HepG2 (cell line): ENCODE measurements around the gene SMC6. TPM values are rescaled to one million over a fixed set of nuclear protein-coding genes. Genes with fewer than 3 reads are reported as not detected.

Experiments used
- ATAC-seq: fragments of 200-7000 bp; cut with Tn5 transposase; 3 replicates; pipeline ENCODE4 v1.9.1; 2020; ENCODE audit warnings: mild to moderate bottlenecking, moderate library complexity
- BruUV-seq: library from RNA; stranded (reverse); fragments of 400-500 nt; replicated peaks from 2 replicates; lab custom pipeline; 2021; lab: Mats Ljungman, UMichigan
- CTCF ChIA-PET: fragments of 300-600 bp; formaldehyde crosslinking; extraction: SDS; loops from one replicate; lab custom pipeline; 2021; ENCODE audit warnings: low total read pairs, inconsistent platforms, low intra/inter-chr PET ratio; lab: Yijun Ruan, JAX
- POLR2A ChIA-PET: fragments of 350-600 bp; sonication (Branson Sonifier 250); formaldehyde crosslinking; loops from one replicate; lab custom pipeline; 2020; ENCODE audit warnings: antibody characterized with exemption, inconsistent platforms; lab: Yijun Ruan, JAX
- DNase-seq: peaks from one replicate; pipeline ENCODE4 v3.0.0-alpha.2; 2015; ENCODE audit warnings: low spot score
- FAIRE-seq: peaks from 3 replicates; lab custom pipeline; 2011; peaks lifted over from hg19 to GRCh38; lab: Jason Lieb, UNC
- H2AFZ ChIP-seq: one replicate; pipeline ENCODE4 v1.6.1; 2011; ENCODE audit warnings: low read length, inconsistent platforms
- H3K27ac ChIP-seq: fragments of 300-600 bp; 3 replicates; pipeline ENCODE4 v1.8.0; 2011; ENCODE audit warnings: mixed run types, mild to moderate bottlenecking, mixed read lengths, low read length, inconsistent platforms; ENCODE audit not compliant: insufficient read depth; ENCODE audit errors: extremely low read length
- H3K27me3 ChIP-seq, 2 experiments: fragments of 200-600 bp in 1 of 2; 2 replicates in 1 of 2; 3 replicates in 1 of 2; pipeline versions ENCODE4 v1.6.0 to v1.8.0; 2011; ENCODE audit warnings: low read length in 2 of 2, mild to moderate bottlenecking in 2 of 2, moderate library complexity in 2 of 2, inconsistent platforms in 1 of 2; ENCODE audit not compliant: insufficient read depth in 2 of 2, control insufficient read depth in 1 of 2
- H3K36me3 ChIP-seq, 2 experiments: fragments of 200-600 bp in 1 of 2; replicated peaks in 1 of 2; 2 replicates in 1 of 2; 3 replicates in 1 of 2; pipeline versions ENCODE4 v1.5.1 to v1.8.0; 2011; ENCODE audit warnings: low read length in 2 of 2, inconsistent platforms in 1 of 2; ENCODE audit not compliant: insufficient read depth in 2 of 2, control insufficient read depth in 1 of 2
- H3K4me1 ChIP-seq: 2 replicates; pipeline ENCODE4 v1.5.1; 2012; ENCODE audit warnings: low read length, inconsistent platforms; ENCODE audit not compliant: insufficient read depth
- H3K4me2 ChIP-seq: 2 replicates; pipeline ENCODE4 v1.6.0; 2011; ENCODE audit warnings: low read depth, low read length, inconsistent platforms
- H3K4me3 ChIP-seq, 3 experiments: fragments of 200-600 bp in 1 of 3; sonication (generic), shearing (Covaris generic) in 1 of 3; replicated peaks in 1 of 3; 2 replicates each; pipeline ENCODE4 v1.5.1; 2011 to 2016; ENCODE audit warnings: low read length in 3 of 3, inconsistent platforms in 2 of 3, low read depth in 2 of 3, mild to moderate bottlenecking in 2 of 3, control low read depth in 1 of 3, mixed read lengths in 1 of 3; ENCODE audit not compliant: insufficient read depth in 1 of 3
- H3K79me2 ChIP-seq: one replicate; pipeline ENCODE4 v1.6.1; 2011; ENCODE audit warnings: low read length, inconsistent platforms; ENCODE audit not compliant: insufficient read depth
- H3K9ac ChIP-seq: 2 replicates; pipeline ENCODE4 v1.6.0; 2011; ENCODE audit warnings: mild to moderate bottlenecking, low read depth, low read length, inconsistent platforms; ENCODE audit not compliant: insufficient read depth
- H3K9me3 ChIP-seq: 2 replicates; pipeline ENCODE4 v1.5.1; 2012; ENCODE audit warnings: mild to moderate bottlenecking, low read length
- H4K20me1 ChIP-seq: 2 replicates; pipeline ENCODE4 v1.6.0; 2011; ENCODE audit warnings: inconsistent platforms, mild to moderate bottlenecking, low read length, moderate library complexity; ENCODE audit not compliant: insufficient read depth
- CEBPB ChIP-seq: IDR thresholded peaks from 2 replicates; pipeline ENCODE4 v1.6.1; 2011; ENCODE audit warnings: low read depth, low read length, improper control_type of control experiment, borderline replicate concordance
- E2F1 ChIP-seq: sonication (generic); formaldehyde crosslinking; IDR thresholded peaks from 2 replicates; pipeline ENCODE4 v1.5.0; 2020; ENCODE audit warnings: missing genetic modification reagents
- FOXP1 ChIP-seq, 2 experiments: fragments of 450-650 bp in 1 of 2; IDR thresholded peaks; 2 replicates each; pipeline ENCODE4 v1.6.1; 2017 to 2018; ENCODE audit warnings: antibody characterized with exemption in 1 of 2
- FOXP4 ChIP-seq: sonication (generic); formaldehyde crosslinking; IDR thresholded peaks from 2 replicates; pipeline ENCODE4 v1.4.0; 2020; ENCODE audit warnings: missing genetic modification reagents
- JUND ChIP-seq: sonication (generic); formaldehyde crosslinking; IDR thresholded peaks from 2 replicates; pipeline ENCODE4 v1.8.0; 2022; ENCODE audit warnings: mild to moderate bottlenecking, missing genetic modification reagents
- PAXIP1 ChIP-seq: sonication (generic); formaldehyde crosslinking; conservative IDR thresholded peaks from 2 replicates; pipeline ENCODE4 v1.4.0; 2020; ENCODE audit warnings: mild to moderate bottlenecking, missing genetic modification reagents, moderate library complexity
- ZFP1 ChIP-seq: IDR thresholded peaks from 2 replicates; pipeline ENCODE4 v1.6.1; 2016
- ZNF577 ChIP-seq: sonication (generic); formaldehyde crosslinking; IDR thresholded peaks from 2 replicates; pipeline ENCODE4 v1.4.0; 2020; ENCODE audit warnings: mild to moderate bottlenecking, low read depth, missing genetic modification reagents, borderline replicate concordance
- ZNF670 ChIP-seq: sonication (generic); formaldehyde crosslinking; IDR thresholded peaks from 2 replicates; pipeline ENCODE4 v1.8.0; 2022; ENCODE audit warnings: mild to moderate bottlenecking, missing genetic modification reagents, borderline replicate concordance
- WGBS: methylation state at CpG from one replicate; pipeline ENCODE4 v1.1.6; 2017; ENCODE audit warnings: low lambda C conversion rate; 5-methylcytosine and 5-hydroxymethylcytosine counted together
- in situ Hi-C: cut with HindIII; loops from 2 replicates; pipeline ENCODE4 v1.10.0; 2017; ENCODE audit warnings: low pct_unique_long_range_greater_than_20kb; ENCODE audit not compliant: extremely low pct_ligation_motif_present
- intact Hi-C: fragments of 100-400 bp; cut with micrococcal nuclease; formaldehyde crosslinking; loops from one replicate; pipeline ENCODE4 v1.10.0; 2022; ENCODE audit not compliant: unreplicated experiment
- polyA plus RNA-seq, 8 experiments: library from polyadenylated mRNA; depleted of rRNA in 3 of 8; stranded (reverse) in 7 of 8; unstranded in 1 of 8; fragments of >200 nt; fragmentation: Illumina TruSeq in 4 of 8; extraction: Trizol in 4 of 8; gene quantifications; 2 replicates each; pipeline versions ENCODE4 v1.2.1 to v1.2.3, GENCODE V29; 2011 to 2016; ENCODE audit warnings: low read depth in 4 of 8, missing spikeins in 1 of 8, mixed read lengths in 1 of 8; ENCODE audit not compliant: insufficient read depth in 1 of 8
- total RNA-seq, 5 experiments: library from RNA; depleted of rRNA; stranded (reverse); fragments of >200 nt; fragmentation: Illumina TruSeq; extraction: Trizol; gene quantifications; 2 replicates each; pipeline ENCODE4 v1.2.3, GENCODE V29; 2016; ENCODE audit warnings: low read depth in 1 of 5

SMC6 gene
- total and polyA plus RNA-seq, 2 of the 13 experiments (the other 11 are each of a cell fraction or from before 2014, with no cell fraction given) = 18.9 to 55.3 TPM

GRCh38 chr2:17688600-17688999 is 65.0 kb downstream of the SMC6 start:
- POLR2A ChIA-PET = no interaction called here
- Histone ChIP-seq H3K9me3 (no peaks in the 10 kb centered on the region), H3K4me1 (0 out of 2 replicates have a peak, but pooled peaks cover 5% of the 10 kb centered on the region), H4K20me1 (no peaks in the 10 kb centered on the region), H2AFZ (no peak overlapping the region), H3K79me2 (peaks cover 2% of the 10 kb centered on the region), H3K27me3 (no peaks in the 10 kb centered on the region), H3K27ac (no peak overlapping the region), H3K9ac (no peak overlapping the region), H3K4me2 (no peak overlapping the region), H3K36me3 (peaks cover 0 to 60% of the 10 kb centered on the region in 2 experiments; a peak in 4 of 5 replicates), H3K4me3 (no peak overlapping the region)
- 78% methylated on average over 1 of the region's 1 CpG for WGBS
- in situ Hi-C loops = no loop called here
- FAIRE-seq (no peak), DNase-seq (no peak), ATAC-seq (no peak)
- TF ChIP-seq FOXP4 (CRISPR knock-in tag) = no peak
- TF ChIP-seq CEBPB = 0 out of 2 replicates have a peak, but pooled peaks have one; percentile 4
- no peak for TF ChIP-seq E2F1 (CRISPR knock-in tag)
- no peak for TF ChIP-seq ZNF670 (CRISPR knock-in tag)
- TF ChIP-seq ZFP1 (CRISPR knock-in tag) = no peak
- no peak for TF ChIP-seq ZNF577
- TF ChIP-seq PAXIP1 (CRISPR knock-in tag) = no peak
- no peak for TF ChIP-seq JUND (CRISPR knock-in tag)
- TF ChIP-seq FOXP1 (IDR thresholded peaks at IDR 0.05) = no peak
- peak; percentile 31; the same call in 1 of the 2 replicates for TF ChIP-seq FOXP1 (CRISPR knock-in tag; IDR thresholded peaks at IDR 0.05)
- CTCF ChIA-PET = no interaction called here
- BruUV-seq = no TSS peak
- intact Hi-C loops = no loop called here
